D721Med (cell line): ENCODE measurements around the gene PLEKHG3.

Experiments used
- DNase-seq: peaks from one replicate; pipeline ENCODE4 v3.0.0; 2011; ENCODE audit warnings: low spot score; ENCODE audit not compliant: insufficient read length
- FAIRE-seq: peaks from 2 replicates; lab custom pipeline; 2011; peaks lifted over from hg19 to GRCh38; lab: Jason Lieb, UNC
- TF ChIP-seq, protein P1 (sequence below): IDR thresholded peaks from 2 replicates; pipeline ENCODE4 v1.5.1; 2012; ENCODE audit warnings: mild to moderate bottlenecking, control low read depth; ENCODE audit not compliant: insufficient read depth; ENCODE audit errors: missing control alignments

Gene PLEKHG3

DNA sequence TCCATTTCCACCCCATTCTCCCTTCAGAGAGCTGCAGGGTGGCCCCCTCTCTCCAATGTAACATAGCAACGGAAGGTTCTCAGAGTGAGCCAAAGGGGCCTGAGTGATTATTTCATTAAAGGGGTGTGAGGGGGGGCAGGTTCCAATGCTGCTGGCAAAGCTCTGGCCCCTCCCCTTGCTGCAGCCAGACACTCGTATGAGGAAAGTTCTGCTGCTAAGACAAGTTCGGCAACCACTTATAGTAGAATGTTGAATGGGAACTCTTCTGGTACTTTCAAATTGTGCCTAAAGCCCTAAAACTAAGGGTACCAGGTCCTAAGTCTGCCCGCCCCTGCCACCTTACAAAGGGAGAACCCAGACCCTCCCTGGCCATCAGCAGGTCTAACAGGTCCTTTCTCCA is 49.8 kb downstream of the PLEKHG3 start:
- FAIRE-seq: no peak
- no peak for DNase-seq
- TF ChIP-seq, protein P1, sequence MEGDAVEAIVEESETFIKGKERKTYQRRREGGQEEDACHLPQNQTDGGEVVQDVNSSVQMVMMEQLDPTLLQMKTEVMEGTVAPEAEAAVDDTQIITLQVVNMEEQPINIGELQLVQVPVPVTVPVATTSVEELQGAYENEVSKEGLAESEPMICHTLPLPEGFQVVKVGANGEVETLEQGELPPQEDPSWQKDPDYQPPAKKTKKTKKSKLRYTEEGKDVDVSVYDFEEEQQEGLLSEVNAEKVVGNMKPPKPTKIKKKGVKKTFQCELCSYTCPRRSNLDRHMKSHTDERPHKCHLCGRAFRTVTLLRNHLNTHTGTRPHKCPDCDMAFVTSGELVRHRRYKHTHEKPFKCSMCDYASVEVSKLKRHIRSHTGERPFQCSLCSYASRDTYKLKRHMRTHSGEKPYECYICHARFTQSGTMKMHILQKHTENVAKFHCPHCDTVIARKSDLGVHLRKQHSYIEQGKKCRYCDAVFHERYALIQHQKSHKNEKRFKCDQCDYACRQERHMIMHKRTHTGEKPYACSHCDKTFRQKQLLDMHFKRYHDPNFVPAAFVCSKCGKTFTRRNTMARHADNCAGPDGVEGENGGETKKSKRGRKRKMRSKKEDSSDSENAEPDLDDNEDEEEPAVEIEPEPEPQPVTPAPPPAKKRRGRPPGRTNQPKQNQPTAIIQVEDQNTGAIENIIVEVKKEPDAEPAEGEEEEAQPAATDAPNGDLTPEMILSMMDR: no peak

DNA sequence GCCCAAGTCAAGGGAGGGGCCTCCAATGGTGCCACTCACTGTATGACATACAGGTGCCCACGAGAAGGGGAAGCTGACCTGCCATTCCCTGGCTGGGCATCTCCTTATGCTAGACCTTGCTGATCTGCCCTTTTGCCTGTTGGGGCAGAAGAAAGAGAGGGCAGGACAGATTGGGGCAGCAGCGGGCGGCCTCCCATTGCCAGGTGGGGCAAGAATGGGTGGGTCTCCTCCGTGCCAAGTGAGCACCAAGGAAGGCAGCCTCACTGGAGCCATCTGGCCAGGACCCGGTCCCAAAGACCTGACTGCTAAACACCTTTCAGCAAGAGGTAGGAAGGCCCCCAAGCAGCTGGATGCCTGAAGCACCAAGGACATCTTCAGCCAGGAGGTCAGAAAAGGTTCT is 50.5 kb downstream of the PLEKHG3 start:
- FAIRE-seq (no peak), DNase-seq (no peak)
- TF ChIP-seq, protein P1: no peak

DNA sequence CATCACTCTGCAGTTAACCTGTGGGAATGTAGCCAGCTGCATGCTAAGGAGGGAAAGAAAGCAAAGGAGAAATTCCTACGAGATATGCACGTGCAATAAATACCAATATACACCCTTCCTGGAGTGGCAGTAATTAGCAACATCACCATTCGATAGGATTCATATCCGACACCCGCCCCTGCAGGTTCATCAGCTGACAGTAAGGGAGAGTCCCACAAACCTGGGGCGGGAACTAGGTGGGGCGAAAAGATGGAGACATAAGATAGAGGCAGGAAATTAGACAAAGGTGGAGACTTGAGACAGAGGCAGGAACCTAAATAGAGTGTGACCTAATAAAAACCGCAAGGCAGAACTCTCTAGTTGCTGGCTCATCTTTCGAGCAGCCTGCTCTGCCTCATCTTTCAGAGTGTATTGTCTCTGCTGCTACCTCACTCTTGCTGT is 51.6 kb downstream of the PLEKHG3 start:
- no peak for FAIRE-seq
- DNase-seq: no peak
- TF ChIP-seq, protein P1: no peak

DNA sequence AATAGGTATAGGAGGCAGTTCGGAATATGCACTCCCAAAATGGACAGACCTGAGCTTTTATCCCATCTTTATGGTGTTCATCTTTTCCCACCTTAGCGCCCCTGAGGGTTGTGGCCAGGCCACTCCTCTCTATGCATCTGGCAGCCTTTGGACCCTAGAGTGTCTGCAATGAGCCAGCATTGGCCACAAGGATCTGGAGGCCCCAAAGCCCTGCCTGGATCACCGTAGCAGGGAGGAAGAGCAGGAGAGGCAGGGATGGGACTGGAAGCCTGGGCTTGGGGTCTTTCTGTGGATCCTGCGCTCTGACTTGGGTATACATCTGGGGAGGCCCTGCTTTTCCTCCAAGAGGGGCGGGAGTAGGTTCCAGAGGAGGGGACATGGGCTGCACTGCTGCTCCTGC is 52.5 kb downstream of the PLEKHG3 start:
- FAIRE-seq (no peak), DNase-seq (no peak)
- TF ChIP-seq, protein P1: no peak

DNA sequence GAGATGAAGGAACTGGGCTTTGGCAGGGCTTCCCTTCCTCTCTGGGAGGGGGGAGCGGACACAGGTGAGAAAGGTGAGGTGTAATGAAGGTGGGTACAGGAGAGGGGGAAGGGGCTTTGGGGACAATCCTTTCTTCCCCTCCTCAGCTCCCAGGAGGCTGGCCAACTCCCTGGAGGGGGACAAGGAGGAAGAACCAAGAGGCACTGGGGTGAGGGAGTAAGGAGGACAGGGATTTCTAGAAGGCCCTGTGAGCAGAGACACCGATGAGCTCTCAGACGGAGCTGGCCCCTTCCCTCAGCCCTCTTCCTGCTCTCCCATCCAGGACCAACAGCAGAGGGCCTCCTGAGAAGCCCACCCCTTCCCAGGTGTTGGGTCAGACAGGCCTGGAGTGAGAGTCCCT is 53.4 kb downstream of the PLEKHG3 start:
- FAIRE-seq: no peak
- TF ChIP-seq, protein P1: no peak
- no peak for DNase-seq

DNA sequence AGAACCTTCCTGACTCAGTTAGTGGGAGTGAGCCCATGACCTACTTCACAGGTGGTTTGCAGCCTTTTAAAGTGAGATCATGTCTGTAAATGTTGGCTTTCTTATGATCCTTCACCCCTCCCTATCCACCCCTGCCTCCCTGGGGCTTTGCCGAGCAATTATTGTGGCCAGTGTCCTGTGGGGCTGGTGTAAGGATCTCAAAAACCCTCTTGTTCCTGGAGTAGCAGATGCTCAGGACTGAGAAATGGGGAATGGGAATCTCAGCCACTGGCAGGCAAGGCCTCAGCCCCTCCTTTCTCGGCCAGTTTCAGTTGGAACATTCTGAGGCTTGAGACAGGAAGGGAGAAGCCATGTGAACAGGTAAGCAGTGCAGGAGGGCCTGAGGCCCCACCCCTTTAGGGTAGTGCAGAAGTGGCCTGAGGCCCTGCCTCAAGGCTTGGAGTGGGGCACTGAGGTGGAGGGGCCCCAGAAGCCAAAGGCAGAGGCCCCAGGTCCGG is 53.8 kb downstream of the PLEKHG3 start:
- FAIRE-seq: no peak
- DNase-seq: no peak
- TF ChIP-seq, protein P1: no peak

DNA sequence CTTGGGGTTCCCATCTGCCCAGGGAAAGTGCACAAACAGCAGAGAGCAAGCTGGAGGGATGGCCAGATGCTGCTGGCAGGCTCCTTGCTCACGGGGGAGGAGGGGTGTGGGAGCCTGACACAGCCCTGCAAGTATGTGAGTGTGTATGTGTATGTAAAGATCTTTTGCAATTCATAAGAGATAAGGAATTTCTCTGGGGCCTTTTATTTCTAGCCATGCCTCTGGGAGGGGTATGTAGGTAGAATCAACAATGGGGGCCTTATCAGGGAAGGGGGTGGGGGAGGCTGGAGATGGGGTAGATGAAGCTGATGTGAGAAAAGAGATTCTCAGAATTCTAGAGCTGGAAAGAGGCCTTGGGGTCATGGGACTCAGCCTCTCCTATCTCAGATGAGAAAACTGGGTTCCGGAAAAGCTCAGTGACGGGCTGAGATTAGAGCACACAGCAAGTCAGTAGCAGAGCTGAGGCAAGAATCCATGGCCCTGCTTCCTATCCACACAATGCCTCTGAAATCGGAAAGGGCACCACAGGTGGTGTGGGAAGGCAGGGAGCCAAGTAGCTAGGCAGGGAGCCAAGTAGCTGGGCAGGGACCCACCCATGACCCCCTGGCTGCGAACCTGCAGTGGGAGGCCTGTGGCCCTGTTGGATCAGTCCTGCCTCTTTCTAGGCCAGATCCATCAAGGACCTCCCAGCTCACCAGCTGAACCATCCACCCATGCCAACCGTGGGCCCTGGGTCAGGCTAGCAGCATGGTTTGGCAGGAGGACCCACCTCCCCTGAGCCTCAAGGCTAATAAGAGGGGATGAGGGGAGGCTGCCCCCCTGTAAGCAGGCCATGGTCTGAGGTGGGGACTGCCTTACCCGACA is 54.7 kb downstream of the PLEKHG3 start:
- TF ChIP-seq, protein P1: no peak
- DNase-seq (no peak), FAIRE-seq (no peak)
